IPS-11a (cell line): ENCODE results near the gene SLC29A2.
"Not testable (repeated sequence)": the region's sequence is repeated elsewhere in the genome, so short reads cannot be mapped to it uniquely, and the experiment has no call there.

Source experiments
- H3K4me3 ChIP-seq: one replicate; pipeline ENCODE4 v1.5.1; 2013; ENCODE audit warnings: low read depth, low read length, control low read depth

SLC29A2 gene

GRCh38 chr11:66350560-66351235, 20.9 kb downstream of the SLC29A2 start:
- H3K4me3 ChIP-seq: not testable (repeated sequence)

DNA sequence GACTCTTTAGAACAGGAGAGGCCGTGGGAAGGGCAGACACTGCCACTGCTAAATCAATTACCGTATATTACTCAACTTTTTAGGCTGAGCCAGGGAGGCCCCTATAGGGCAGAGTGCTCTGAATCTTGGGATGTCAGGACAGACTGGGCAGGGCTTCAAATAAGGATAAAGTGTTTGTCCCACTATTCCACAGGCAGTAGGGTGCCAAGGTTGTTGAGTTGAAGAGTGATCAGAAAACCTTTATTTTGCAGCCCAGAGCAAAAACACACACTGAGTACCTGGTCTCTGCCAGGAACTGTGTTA, 22.5 kb downstream of the SLC29A2 start:
- H3K4me3 ChIP-seq: no peak overlapping the region

- peak within 1 kb of the TSS; percentile 92 for H3K4me3 ChIP-seq
These were observed 23.9 kb downstream of the SLC29A2 start, which contains the start of gene B4GAT1 for GRCh38 chr11:66347425-66348276. B4GAT1 (minus strand) TSS chr11:66347629; CDS start chr11:66347545, 84 bp downstream.

- H3K4me3 ChIP-seq: peak overlapping the region; percentile 92
These were observed 24.8 kb downstream of the SLC29A2 start for GRCh38 chr11:66346476-66347424.

DNA sequence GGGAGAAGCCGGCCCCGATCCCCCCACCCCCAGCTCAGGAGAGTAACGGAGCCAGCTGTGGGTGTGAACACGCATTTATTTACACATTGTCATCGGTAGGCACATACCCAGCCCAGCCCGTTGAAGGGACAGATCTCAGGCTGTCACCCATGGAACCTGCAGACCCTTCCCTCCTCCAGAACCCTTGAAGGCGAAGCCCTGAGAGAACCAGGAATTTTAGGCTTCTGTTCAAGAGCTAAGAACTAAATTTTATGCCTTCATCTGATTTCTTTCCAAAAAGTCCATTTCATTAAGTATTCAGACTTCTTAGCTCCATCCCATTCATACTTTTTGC, 26.3 kb downstream of the SLC29A2 start:
- H3K4me3 ChIP-seq: peak overlapping the region; percentile 17

GRCh38 chr11:66344550-66345315, 26.8 kb downstream of the SLC29A2 start, which contains the start of gene BRMS1:
BRMS1 (minus strand) TSS chr11:66345104; CDS start chr11:66342234, 2,870 bp downstream.
- peak within 1 kb of the TSS; percentile 98 for H3K4me3 ChIP-seq

DNA sequence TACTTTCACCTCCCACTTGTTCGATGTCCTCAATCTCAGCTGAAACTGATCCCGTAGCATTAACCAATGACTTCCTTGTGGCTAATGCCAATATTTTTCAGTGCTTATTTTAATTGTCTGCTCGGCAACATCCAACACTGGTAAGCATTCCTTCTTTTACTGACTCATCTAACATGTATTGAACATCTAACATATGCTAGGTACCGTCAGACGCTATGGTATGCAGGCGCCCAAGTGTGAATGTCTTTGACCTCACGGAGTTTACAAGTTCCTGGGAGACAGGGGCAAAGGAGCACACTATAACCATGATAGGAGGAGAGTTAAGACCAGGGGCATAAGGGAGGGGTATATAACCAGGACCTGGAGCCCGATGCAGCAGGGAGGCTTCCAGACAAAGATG, 28.4 kb downstream of the SLC29A2 start:
- H3K4me3 ChIP-seq: no peak overlapping the region

DNA sequence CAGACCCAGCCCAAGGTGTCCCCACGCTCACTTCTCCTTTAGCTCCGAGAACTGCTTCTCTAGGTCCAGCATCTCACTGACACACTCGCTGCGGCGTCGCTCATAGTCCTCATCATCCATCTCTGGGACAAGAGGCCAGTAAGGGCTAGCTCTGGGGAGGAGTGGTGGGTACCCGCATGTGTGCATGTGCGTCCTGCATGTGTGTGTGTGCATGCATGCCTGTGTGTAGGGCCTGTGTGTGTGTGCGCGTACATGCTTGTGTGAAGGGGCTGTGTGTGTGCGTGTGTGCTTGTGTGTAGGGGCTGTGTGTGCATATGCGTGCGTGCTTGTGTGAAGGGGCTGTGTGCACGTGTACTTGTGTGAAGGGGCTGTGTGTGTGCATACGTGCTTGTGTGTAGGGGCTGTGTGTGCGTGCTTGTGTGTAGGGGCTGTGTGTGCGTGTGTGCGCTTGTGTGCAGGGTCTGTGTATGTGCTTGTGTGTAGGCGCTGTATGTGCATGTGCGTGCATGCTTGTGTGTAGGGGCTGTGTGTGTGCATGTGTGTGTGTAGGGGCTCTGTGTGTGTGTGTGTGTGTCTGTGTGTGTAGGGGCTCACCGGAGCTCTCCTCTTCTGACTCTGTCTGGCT, 29.9 kb downstream of the SLC29A2 start:
- H3K4me3 ChIP-seq: no peak overlapping the region

GRCh38 chr11:66340596-66341501, 30.7 kb downstream of the SLC29A2 start:
- no peak overlapping the region for H3K4me3 ChIP-seq

GRCh38 chr11:66339686-66340483, 31.7 kb downstream of the SLC29A2 start:
- no peak overlapping the region for H3K4me3 ChIP-seq

DNA sequence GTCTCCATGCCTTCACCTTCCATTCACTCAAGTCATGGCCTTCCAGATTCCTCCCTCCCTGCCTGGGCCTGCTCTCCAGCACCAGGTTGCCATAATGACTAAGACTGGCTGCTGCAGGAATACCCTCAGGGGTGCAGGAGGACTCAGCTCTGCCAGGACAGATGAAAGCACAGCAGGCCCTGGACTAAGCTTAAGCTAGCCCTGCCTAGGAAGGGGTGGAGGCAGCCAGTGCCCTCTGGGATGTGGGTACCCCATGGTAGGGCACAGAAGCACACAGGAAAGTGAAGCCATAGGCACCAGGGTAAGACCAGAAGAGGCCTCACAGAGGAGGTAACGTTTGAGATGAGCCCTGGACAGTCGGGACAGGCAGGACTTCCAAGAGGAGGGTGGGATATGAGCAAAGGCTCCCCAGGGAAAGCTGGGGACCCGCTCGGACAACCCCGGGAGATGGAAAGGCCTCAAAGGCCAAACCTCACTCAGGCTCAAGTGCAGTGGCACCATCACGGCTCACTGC, 32.3 kb downstream of the SLC29A2 start:
- H3K4me3 ChIP-seq: no peak overlapping the region

- no peak overlapping the region for H3K4me3 ChIP-seq
These were observed 33.0 kb downstream of the SLC29A2 start for GRCh38 chr11:66338276-66339161.

DNA sequence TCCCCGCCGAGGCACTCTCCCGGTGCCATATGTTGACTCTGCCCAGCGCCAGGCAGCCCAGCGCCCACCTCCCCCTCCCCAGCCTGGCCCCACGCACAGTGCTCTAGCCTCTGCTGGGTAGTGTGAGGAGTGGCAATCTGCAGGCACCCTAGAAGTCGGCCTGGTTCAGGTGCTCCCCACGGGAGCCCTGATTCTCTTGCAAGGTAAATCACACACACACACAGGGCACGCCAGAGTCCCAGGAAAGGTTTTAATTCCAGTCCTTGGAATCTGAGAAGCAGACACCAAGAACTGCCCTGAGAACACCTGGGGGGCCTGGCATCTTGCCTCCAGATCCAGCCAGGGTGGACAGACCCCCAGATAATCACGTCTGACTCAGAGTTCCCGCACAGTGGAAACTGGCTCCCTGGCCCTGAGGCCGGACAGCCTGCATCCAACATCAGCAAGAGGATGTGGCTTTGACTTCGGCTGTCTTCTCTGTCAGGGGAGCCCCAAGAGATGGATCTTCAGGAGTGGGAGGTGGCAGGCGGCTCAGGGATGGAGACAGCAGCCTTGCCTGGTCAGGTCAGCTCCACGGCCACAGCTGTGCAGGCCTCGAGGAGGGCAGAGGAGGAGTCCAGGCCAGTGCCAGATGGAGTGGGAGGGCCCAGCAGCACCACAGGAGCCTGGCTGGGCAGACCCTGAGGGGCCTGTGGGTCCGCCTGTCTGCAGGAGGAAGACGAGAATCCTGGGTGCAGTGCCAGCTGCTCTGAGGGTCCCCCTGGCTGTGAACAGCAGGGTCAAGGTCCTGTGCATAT, 34.3 kb downstream of the SLC29A2 start:
- no peak overlapping the region for H3K4me3 ChIP-seq

GRCh38 chr11:66336234-66337102, 35.1 kb downstream of the SLC29A2 start, which contains the start of gene RIN1:
RIN1 (minus strand) TSS chr11:66336434; CDS start chr11:66336402, 32 bp downstream.
- H3K4me3 ChIP-seq: peak within 1 kb of the TSS; percentile 24
